Endothelial cell of umbilical vein (primary cell): ENCODE results near the gene BABAM2. TPM values are rescaled to one million over a fixed set of nuclear protein-coding genes. Genes with fewer than 3 reads are reported as not detected.
A peak's percentile ranks its signal among the peaks of the same experiment; 100 is the strongest.

Experiments used
- BruUV-seq: library from RNA; stranded (reverse); fragments of 400-500 nt; replicated peaks from 2 replicates; lab custom pipeline; 2021; lab: Mats Ljungman, UMichigan
- CTCF ChIA-PET: fragments of 300-600, 350-600 bp; sonication (Branson Sonifier 250); formaldehyde crosslinking; loops from one replicate; lab custom pipeline; 2021; ENCODE audit warnings: antibody characterized with exemption, inconsistent platforms; lab: Charles Lee
- POLR2A ChIA-PET: fragments of 300-600, 350-600 bp; sonication (Branson Sonifier 250); formaldehyde crosslinking; loops from one replicate; lab custom pipeline; 2021; ENCODE audit warnings: antibody characterized with exemption, inconsistent platforms; lab: Charles Lee
- DNase-seq: peaks from one replicate; pipeline ENCODE4 v3.0.0-alpha.2; 2011; ENCODE audit warnings: low read depth, low spot score
- FAIRE-seq: peaks from 2 replicates; lab custom pipeline; 2011; peaks lifted over from hg19 to GRCh38; lab: Jason Lieb, UNC
- H2AFZ ChIP-seq: 2 replicates; pipeline ENCODE4 v1.6.0; 2012; ENCODE audit warnings: low read depth, low read length, control low read depth, inconsistent platforms
- H3K27ac ChIP-seq: 2 replicates; pipeline ENCODE4 v1.5.1; 2011; ENCODE audit warnings: low read depth, mild to moderate bottlenecking, control low read depth, low read length, moderate library complexity; ENCODE audit not compliant: insufficient read depth
- H3K27me3 ChIP-seq, 2 experiments: 2 replicates each; pipeline versions ENCODE4 v1.6.0 to v1.6.1; 2011; ENCODE audit warnings: low read length in 2 of 2, mixed read lengths in 1 of 2; ENCODE audit not compliant: control insufficient read depth in 2 of 2, insufficient read depth in 2 of 2
- H3K36me3 ChIP-seq, 2 experiments: 2 replicates in 1 of 2; 3 replicates in 1 of 2; pipeline ENCODE4 v1.5.1; 2011; ENCODE audit warnings: low read length in 2 of 2, mild to moderate bottlenecking in 1 of 2, moderate library complexity in 1 of 2; ENCODE audit not compliant: control insufficient read depth in 2 of 2, insufficient read depth in 2 of 2; ENCODE audit errors: extremely low read depth in 1 of 2
- H3K4me1 ChIP-seq: 3 replicates; pipeline ENCODE4 v1.5.1; 2011; ENCODE audit warnings: mild to moderate bottlenecking, low read length; ENCODE audit not compliant: control insufficient read depth, insufficient read depth; ENCODE audit errors: extremely low read depth
- H3K4me2 ChIP-seq: 2 replicates; pipeline ENCODE4 v1.6.1; 2011; ENCODE audit warnings: low read length, control low read depth, mixed read lengths; ENCODE audit not compliant: insufficient read depth
- H3K4me3 ChIP-seq, 3 experiments: fragments of 200-600 bp in 1 of 3; sonication (generic), shearing (Covaris generic) in 1 of 3; replicated peaks in 1 of 3; 2 replicates each; pipeline ENCODE4 v1.5.1; 2011 to 2016; ENCODE audit warnings: control low read depth in 3 of 3, low read length in 3 of 3, mild to moderate bottlenecking in 2 of 3, inconsistent platforms in 1 of 3, low read depth in 1 of 3, moderate library complexity in 1 of 3; ENCODE audit not compliant: insufficient read depth in 1 of 3
- H3K79me2 ChIP-seq: 2 replicates; pipeline ENCODE4 v1.6.0; 2012; ENCODE audit warnings: low read length, inconsistent platforms; ENCODE audit not compliant: control insufficient read depth, insufficient read depth
- H3K9ac ChIP-seq: replicated peaks from 2 replicates; pipeline ENCODE3; 2011; ENCODE audit warnings: low read length, control low read depth; ENCODE audit not compliant: insufficient read depth; ENCODE audit errors: extremely low read depth
- H3K9me1 ChIP-seq: replicated peaks from 3 replicates; pipeline ENCODE4 v1.6.0; 2011; ENCODE audit warnings: mild to moderate bottlenecking, low read length; ENCODE audit not compliant: control insufficient read depth, insufficient read depth; ENCODE audit errors: extremely low read depth
- H3K9me3 ChIP-seq: replicated peaks from 2 replicates; pipeline ENCODE4 v1.5.1; 2012; ENCODE audit warnings: low read length, inconsistent platforms; ENCODE audit not compliant: control insufficient read depth, insufficient read depth
- H4K20me1 ChIP-seq: replicated peaks from 2 replicates; pipeline ENCODE3; 2011; ENCODE audit warnings: mild to moderate bottlenecking, low read length; ENCODE audit not compliant: control insufficient read depth, insufficient read depth; ENCODE audit errors: extremely low read depth
- CTCF ChIP-seq, 2 donors: IDR thresholded peaks; 1 replicate in 1 of 2; 2 replicates in 1 of 2; pipeline ENCODE4 v1.5.1; 2011; ENCODE audit warnings: low read length in 2 of 2, mild to moderate bottlenecking in 2 of 2, moderate library complexity in 2 of 2, control low read depth in 1 of 2, inconsistent platforms in 1 of 2, low read depth in 1 of 2; ENCODE audit not compliant: insufficient read depth in 1 of 2; ENCODE audit errors: extremely low read depth in 1 of 2
- EZH2 ChIP-seq: IDR thresholded peaks from 2 replicates; pipeline ENCODE4 v1.6.1; 2012; ENCODE audit warnings: borderline replicate concordance, low read depth, mild to moderate bottlenecking, moderate library complexity, low read length, inconsistent platforms; ENCODE audit not compliant: severe bottlenecking
- FOS ChIP-seq: IDR thresholded peaks from 2 replicates; pipeline ENCODE4 v1.6.1; 2011; ENCODE audit warnings: mild to moderate bottlenecking, low read length, moderate library complexity, borderline replicate concordance; ENCODE audit not compliant: insufficient read depth
- GATA2 ChIP-seq: IDR thresholded peaks from 2 replicates; pipeline ENCODE4 v1.7.0; 2011; ENCODE audit warnings: low read depth, mild to moderate bottlenecking, moderate library complexity, mixed read lengths, low read length; ENCODE audit not compliant: insufficient read length, insufficient read depth
- JUN ChIP-seq: IDR thresholded peaks from 2 replicates; pipeline ENCODE4 v1.6.1; 2011; ENCODE audit warnings: borderline replicate concordance, low read depth; ENCODE audit not compliant: insufficient read length, insufficient read depth
- MAX ChIP-seq: IDR thresholded peaks from 2 replicates; pipeline ENCODE4 v1.6.1; 2011; ENCODE audit not compliant: insufficient read depth, insufficient read length
- MYC ChIP-seq: IDR thresholded peaks from one replicate; pipeline ENCODE4 v1.6.1; 2011; ENCODE audit warnings: mild to moderate bottlenecking, low read depth, low read length
- POLR2A ChIP-seq: IDR thresholded peaks from 2 replicates; pipeline ENCODE4 v1.6.1; 2012; ENCODE audit warnings: low read depth, mild to moderate bottlenecking, control low read depth, low read length
- POLR2AphosphoS5 ChIP-seq: IDR thresholded peaks from 2 replicates; pipeline ENCODE4 v1.6.1; 2012; ENCODE audit warnings: low read depth, mild to moderate bottlenecking, control low read depth, low read length, moderate library complexity; ENCODE audit not compliant: insufficient read depth
- dilution Hi-C: fragments of 300-500 bp; cut with MboI; formaldehyde crosslinking; loops from one replicate; pipeline ENCODE4 v1.15.0; 2019; ENCODE audit warnings: low sequenced_read_pairs; ENCODE audit not compliant: extremely low pct_ligation_motif_present
- intact Hi-C: fragments of 100-400 bp; cut with micrococcal nuclease; formaldehyde crosslinking; loops from one replicate; pipeline ENCODE4 v1.10.0; 2022
- polyA plus RNA-seq, 4 experiments: library from polyadenylated mRNA; depleted of rRNA in 3 of 4; stranded (reverse) in 3 of 4; unstranded in 1 of 4; fragments of >200 nt; gene quantifications; 2 replicates each; pipeline versions ENCODE4 v1.2.1 to v1.2.3, GENCODE V29; 2011 to 2012; ENCODE audit warnings: missing spikeins in 1 of 4
- total RNA-seq: library from RNA; stranded (reverse); gene quantifications from 2 replicates; pipeline ENCODE4 v1.2.3, GENCODE V29; 2021

BABAM2 gene
- total and polyA plus RNA-seq, 2 donors (not counting 3 experiments of a cell fraction or from before 2014, with no cell fraction given), result 19.9 to 27.6 TPM

GRCh38 chr2:27972311-27972710, 81.8 kb downstream of the BABAM2 start:
- no TSS peak for BruUV-seq
- DNase-seq, result peak; percentile 63
- no peaks in the 10 kb centered on the region for H3K9me3 ChIP-seq

More at GRCh38 chr2:27972311-27972710, 81.8 kb downstream of the BABAM2 start:
- H2AFZ ChIP-seq, result peak overlapping the region; percentile 67
- H3K9me1 ChIP-seq, result no peaks in the 10 kb centered on the region
- intact Hi-C loops (no loop called here), dilution Hi-C loops (no loop called here)
- H3K4me3 ChIP-seq, result no peak overlapping the region
- no peak overlapping the region for H3K9ac ChIP-seq
- no peaks in the 10 kb centered on the region for H3K79me2 ChIP-seq
- H3K4me2 ChIP-seq, result peak overlapping the region; percentile 73
- POLR2A ChIA-PET, result no interaction called here
- H3K27me3 ChIP-seq, result no peaks in the 10 kb centered on the region
- FAIRE-seq, result peak; percentile 31
- TF ChIP-seq EZH2 (no peak), GATA2 (no peak), MYC (no peak), JUN (no peak), FOS (no peak), POLR2A (no peak), POLR2AphosphoS5 (no peak), CTCF (IDR thresholded peaks at IDR 0.05; ENCODE audit: extremely low read depth in 1 of 2, insufficient read depth in 1 of 2, low read depth in 1 of 2, low read length in 2 of 2) (no peak), MAX (no peak)
- no peaks in the 10 kb centered on the region for H3K36me3 ChIP-seq
- no peaks in the 10 kb centered on the region for H4K20me1 ChIP-seq
- no peak overlapping the region for H3K27ac ChIP-seq
- peaks cover 16% of the 10 kb centered on the region for H3K4me1 ChIP-seq
- CTCF ChIA-PET, result interaction anchor here (0.7 to 1.9 kb wide), 6 partner anchors 9 to 268 kb away, joined by 3 to 9 read pairs (median 3); no protein-coding TSS in a partner anchor
